ENCODE results near the gene KCNH4. TPM values are rescaled to one million over a fixed set of nuclear protein-coding genes. Genes with fewer than 3 reads are reported as not detected.

KCNH4 gene
- polyA plus RNA-seq, 1 donor from 2014 or later, result 0.56 TPM

DNA sequence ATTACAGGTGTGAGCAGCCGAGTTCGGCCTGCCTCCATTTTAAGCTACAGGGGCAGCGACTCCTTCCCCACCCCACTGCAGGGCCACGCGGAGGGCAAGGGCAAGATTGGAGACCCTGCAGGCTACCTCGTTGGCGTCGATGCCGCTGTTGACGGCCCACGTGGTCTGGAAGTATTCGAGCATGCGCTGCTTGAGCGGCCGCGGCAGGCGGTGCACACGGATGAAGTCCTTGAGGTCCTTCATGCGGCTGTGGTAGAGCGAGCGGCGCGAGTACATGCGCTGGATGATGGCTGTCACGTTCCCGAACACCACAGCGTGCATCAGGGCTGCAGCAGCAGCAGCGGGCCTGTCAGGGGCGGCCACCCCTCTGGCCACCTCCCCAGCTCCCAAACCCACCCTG, 11.6 kb downstream of the KCNH4 start:
- no peak overlapping the region for H2AFZ ChIP-seq (ENCODE audit: low read depth, low read length)
- TF ChIP-seq SMC3 (conservative IDR thresholded peaks at IDR 0.05; ENCODE audit: poor library complexity) (no peak), EP300 (conservative IDR thresholded peaks at IDR 0.05; ENCODE audit: poor library complexity, severe bottlenecking) (no peak), POLR2AphosphoS5 (IDR thresholded peaks at IDR 0.05) (no peak), RAD21 (conservative IDR thresholded peaks at IDR 0.05) (no peak), MXI1 (conservative IDR thresholded peaks at IDR 0.05; ENCODE audit: poor library complexity, severe bottlenecking) (no peak), TAF1 (IDR thresholded peaks at IDR 0.05; ENCODE audit: low read depth) (no peak)
- TF ChIP-seq, protein P1, sequence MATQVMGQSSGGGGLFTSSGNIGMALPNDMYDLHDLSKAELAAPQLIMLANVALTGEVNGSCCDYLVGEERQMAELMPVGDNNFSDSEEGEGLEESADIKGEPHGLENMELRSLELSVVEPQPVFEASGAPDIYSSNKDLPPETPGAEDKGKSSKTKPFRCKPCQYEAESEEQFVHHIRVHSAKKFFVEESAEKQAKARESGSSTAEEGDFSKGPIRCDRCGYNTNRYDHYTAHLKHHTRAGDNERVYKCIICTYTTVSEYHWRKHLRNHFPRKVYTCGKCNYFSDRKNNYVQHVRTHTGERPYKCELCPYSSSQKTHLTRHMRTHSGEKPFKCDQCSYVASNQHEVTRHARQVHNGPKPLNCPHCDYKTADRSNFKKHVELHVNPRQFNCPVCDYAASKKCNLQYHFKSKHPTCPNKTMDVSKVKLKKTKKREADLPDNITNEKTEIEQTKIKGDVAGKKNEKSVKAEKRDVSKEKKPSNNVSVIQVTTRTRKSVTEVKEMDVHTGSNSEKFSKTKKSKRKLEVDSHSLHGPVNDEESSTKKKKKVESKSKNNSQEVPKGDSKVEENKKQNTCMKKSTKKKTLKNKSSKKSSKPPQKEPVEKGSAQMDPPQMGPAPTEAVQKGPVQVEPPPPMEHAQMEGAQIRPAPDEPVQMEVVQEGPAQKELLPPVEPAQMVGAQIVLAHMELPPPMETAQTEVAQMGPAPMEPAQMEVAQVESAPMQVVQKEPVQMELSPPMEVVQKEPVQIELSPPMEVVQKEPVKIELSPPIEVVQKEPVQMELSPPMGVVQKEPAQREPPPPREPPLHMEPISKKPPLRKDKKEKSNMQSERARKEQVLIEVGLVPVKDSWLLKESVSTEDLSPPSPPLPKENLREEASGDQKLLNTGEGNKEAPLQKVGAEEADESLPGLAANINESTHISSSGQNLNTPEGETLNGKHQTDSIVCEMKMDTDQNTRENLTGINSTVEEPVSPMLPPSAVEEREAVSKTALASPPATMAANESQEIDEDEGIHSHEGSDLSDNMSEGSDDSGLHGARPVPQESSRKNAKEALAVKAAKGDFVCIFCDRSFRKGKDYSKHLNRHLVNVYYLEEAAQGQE (IDR thresholded peaks at IDR 0.05; ENCODE audit: borderline replicate concordance), result no peak
- TF ChIP-seq, protein P2, sequence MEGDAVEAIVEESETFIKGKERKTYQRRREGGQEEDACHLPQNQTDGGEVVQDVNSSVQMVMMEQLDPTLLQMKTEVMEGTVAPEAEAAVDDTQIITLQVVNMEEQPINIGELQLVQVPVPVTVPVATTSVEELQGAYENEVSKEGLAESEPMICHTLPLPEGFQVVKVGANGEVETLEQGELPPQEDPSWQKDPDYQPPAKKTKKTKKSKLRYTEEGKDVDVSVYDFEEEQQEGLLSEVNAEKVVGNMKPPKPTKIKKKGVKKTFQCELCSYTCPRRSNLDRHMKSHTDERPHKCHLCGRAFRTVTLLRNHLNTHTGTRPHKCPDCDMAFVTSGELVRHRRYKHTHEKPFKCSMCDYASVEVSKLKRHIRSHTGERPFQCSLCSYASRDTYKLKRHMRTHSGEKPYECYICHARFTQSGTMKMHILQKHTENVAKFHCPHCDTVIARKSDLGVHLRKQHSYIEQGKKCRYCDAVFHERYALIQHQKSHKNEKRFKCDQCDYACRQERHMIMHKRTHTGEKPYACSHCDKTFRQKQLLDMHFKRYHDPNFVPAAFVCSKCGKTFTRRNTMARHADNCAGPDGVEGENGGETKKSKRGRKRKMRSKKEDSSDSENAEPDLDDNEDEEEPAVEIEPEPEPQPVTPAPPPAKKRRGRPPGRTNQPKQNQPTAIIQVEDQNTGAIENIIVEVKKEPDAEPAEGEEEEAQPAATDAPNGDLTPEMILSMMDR (IDR thresholded peaks at IDR 0.05; ENCODE audit: poor library complexity, severe bottlenecking), result no peak
- no peaks in the 10 kb centered on the region for H3K79me2 ChIP-seq (replicated peaks; ENCODE audit: insufficient read depth, low read length)
- no peaks in the 10 kb centered on the region for H3F3A ChIP-seq (ENCODE audit: insufficient read depth, low read length, poor library complexity, severe bottlenecking)
- no peak overlapping the region for H3K9ac ChIP-seq (ENCODE audit: low read length)
- no peaks in the 10 kb centered on the region for H3K36me3 ChIP-seq (ENCODE audit: insufficient read depth, low read length)
- H3K9me2 ChIP-seq (ENCODE audit: insufficient read depth, low read length), result no peaks in the 10 kb centered on the region
- no peaks in the 10 kb centered on the region for H4K20me1 ChIP-seq (ENCODE audit: insufficient read depth)
- no peak overlapping the region for H3K27ac ChIP-seq (ENCODE audit: low read length)
- H3K4me2 ChIP-seq (ENCODE audit: low read length), result no peak overlapping the region
- no peak overlapping the region for H3K4me3 ChIP-seq (ENCODE audit: low read length)
- no peaks in the 10 kb centered on the region for H3K9me3 ChIP-seq (ENCODE audit: low read length)
- H3K27me3 ChIP-seq (ENCODE audit: insufficient read depth, low read depth, low read length), result no peaks in the 10 kb centered on the region

DNA sequence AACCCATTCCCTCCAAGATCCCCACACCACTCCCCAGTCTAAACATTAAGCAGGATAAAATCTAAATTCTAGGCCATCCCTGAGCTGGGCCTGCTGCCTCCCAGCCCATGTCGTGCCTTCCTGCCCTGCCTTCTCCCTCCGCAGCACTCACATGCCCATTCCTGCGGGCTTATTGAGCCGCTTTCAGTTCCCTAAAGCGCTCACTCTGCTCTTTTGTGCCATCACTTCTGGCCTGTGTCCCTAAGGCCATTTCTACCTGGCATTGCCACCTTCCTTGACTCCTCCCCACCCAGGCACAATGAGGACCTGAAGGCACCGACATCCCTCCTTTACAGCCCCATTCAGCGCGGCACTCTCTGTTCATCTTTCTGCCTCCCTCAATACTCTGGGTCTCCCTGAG, 13.1 kb downstream of the KCNH4 start:
- H3F3A ChIP-seq (ENCODE audit: insufficient read depth, low read length, poor library complexity, severe bottlenecking), result no peaks in the 10 kb centered on the region
- no peaks in the 10 kb centered on the region for H4K20me1 ChIP-seq (ENCODE audit: insufficient read depth)
- H3K79me2 ChIP-seq (replicated peaks; ENCODE audit: insufficient read depth, low read length), result no peaks in the 10 kb centered on the region
- no peak for TF ChIP-seq EZH2 (IDR thresholded peaks at IDR 0.05; ENCODE audit: borderline replicate concordance, insufficient read depth, low read length, poor library complexity, severe bottlenecking)
- no peak for TF ChIP-seq RAD21 (conservative IDR thresholded peaks at IDR 0.05)
- no peak for TF ChIP-seq TAF1 (IDR thresholded peaks at IDR 0.05; ENCODE audit: low read depth)
- TF ChIP-seq, protein P1 (IDR thresholded peaks at IDR 0.05; ENCODE audit: borderline replicate concordance), result no peak
- TF ChIP-seq, protein P2 (IDR thresholded peaks at IDR 0.05; ENCODE audit: poor library complexity, severe bottlenecking), result no peak
- TF ChIP-seq MXI1 (conservative IDR thresholded peaks at IDR 0.05; ENCODE audit: poor library complexity, severe bottlenecking), result no peak
- no peak for TF ChIP-seq SMC3 (conservative IDR thresholded peaks at IDR 0.05; ENCODE audit: poor library complexity)
- H3K27me3 ChIP-seq (ENCODE audit: insufficient read depth, low read depth, low read length), result no peaks in the 10 kb centered on the region
- H3K9me3 ChIP-seq (ENCODE audit: low read length), result no peaks in the 10 kb centered on the region
- H3K9me2 ChIP-seq (ENCODE audit: insufficient read depth, low read length), result no peaks in the 10 kb centered on the region
- no peak overlapping the region for H3K4me3 ChIP-seq (ENCODE audit: low read length)
- no peak overlapping the region for H3K4me2 ChIP-seq (ENCODE audit: low read length)
- H3K9ac ChIP-seq (ENCODE audit: low read length), result no peak overlapping the region
- H3K27ac ChIP-seq (ENCODE audit: low read length), result no peak overlapping the region
- H2AFZ ChIP-seq (ENCODE audit: low read depth, low read length), result no peak overlapping the region
- H3K36me3 ChIP-seq (ENCODE audit: insufficient read depth, low read length), result no peaks in the 10 kb centered on the region

All from neural cell (in vitro differentiated cells).